GM23248 (cell line): ENCODE results near the gene RABL2A.
"Not testable (repeated sequence)": the region's sequence is repeated elsewhere in the genome, so short reads cannot be mapped to it uniquely, and the experiment has no call there.

ENCODE experiments used
- EZH2 ChIP-seq: fragments of 200-600 bp; sonication (generic); IDR thresholded peaks from 2 replicates; pipeline ENCODE4 v1.6.1; 2018; ENCODE audit warnings: antibody characterized with exemption, mild to moderate bottlenecking; ENCODE audit not compliant: insufficient read depth, poor library complexity, severe bottlenecking
- EZH2phosphoT487 ChIP-seq: fragments of 200-600 bp; sonication (generic); IDR thresholded peaks from 2 replicates; pipeline ENCODE4 v1.6.1; 2018; ENCODE audit warnings: antibody characterized with exemption, moderate library complexity, mild to moderate bottlenecking, low read depth; ENCODE audit not compliant: insufficient read depth

GRCh38 chr2:113606036-113606435 is 21.0 kb upstream of the RABL2A start:
- TF ChIP-seq EZH2, EZH2phosphoT487: not testable (repeated sequence)
